ENCODE measurements around the gene EIF1. TPM values are rescaled to one million over a fixed set of nuclear protein-coding genes. Genes with fewer than 3 reads are reported as not detected.

The EIF1 gene
- total RNA-seq, 4 donors from 2014 or later, result 222 to 842 (median 375) TPM

- Histone ChIP-seq H3K9me3 (no peaks in the 10 kb centered on the region), H3K27me3 (no peaks in the 10 kb centered on the region), H3K36me3 (no peaks in the 10 kb centered on the region), H3K27ac (no peak overlapping the region), H3K4me1 (peaks cover 0 to 4% of the 10 kb centered on the region in 2 donors), H3K4me3 (no peak overlapping the region)
- ATAC-seq, result no peak
- intact Hi-C loops (cut with DNase I; ENCODE audit: low total_unique reads) (no loop called here), in situ Hi-C loops (cut with MboI; ENCODE audit: low sequenced_read_pairs in 4 of 4) (loop anchor here in 2 of 4 donors (25.0 kb wide), 2 partner anchors 844 to 1044 kb away; partner anchors contain the start of gene KRT10 (in 1 of the 2))
- no peak for TF ChIP-seq CTCF (IDR thresholded peaks at IDR 0.05 in 4 of 5, conservative IDR thresholded peaks at IDR 0.05 in 1 of 5)
- no peak for DNase-seq
Measured at GRCh38 chr17:41656249-41657023, 32.2 kb upstream of the EIF1 start.

- no peaks in the 10 kb centered on the region for H3K27me3 ChIP-seq
- no peak overlapping the region for H3K4me3 ChIP-seq
- no peak for ATAC-seq
- in situ Hi-C loops (cut with MboI; ENCODE audit: low sequenced_read_pairs in 4 of 4) (loop anchor here in 2 of 4 donors (25.0 kb wide), 2 partner anchors 845 to 1045 kb away; partner anchors contain the start of gene KRT10 (in 1 of the 2)), intact Hi-C loops (cut with DNase I; ENCODE audit: low total_unique reads) (no loop called here)
- no peaks in the 10 kb centered on the region for H3K36me3 ChIP-seq
- H3K27ac ChIP-seq, result no peak overlapping the region
- no peaks in the 10 kb centered on the region for H3K4me1 ChIP-seq
- TF ChIP-seq POLR2A (IDR thresholded peaks at IDR 0.05) (no peak), CTCF (IDR thresholded peaks at IDR 0.05 in 4 of 5, conservative IDR thresholded peaks at IDR 0.05 in 1 of 5) (no peak)
- H3K9me3 ChIP-seq, result no peaks in the 10 kb centered on the region
- no peak for DNase-seq
Measured at GRCh38 chr17:41657176-41657754, 31.4 kb upstream of the EIF1 start.

- Histone ChIP-seq H3K4me1 (no peaks in the 10 kb centered on the region), H3K27me3 (no peaks in the 10 kb centered on the region), H3K4me3 (no peak overlapping the region), H3K27ac (no peak overlapping the region), H3K36me3 (no peaks in the 10 kb centered on the region), H3K9me3 (no peaks in the 10 kb centered on the region)
- intact Hi-C loops (cut with DNase I; ENCODE audit: low total_unique reads) (no loop called here), in situ Hi-C loops (cut with MboI; ENCODE audit: low sequenced_read_pairs in 4 of 4) (loop anchor here in 2 of 4 donors (25.0 kb wide), 2 partner anchors 846 to 1046 kb away; partner anchors contain the start of gene KRT10 (in 1 of the 2))
- ATAC-seq (no peak), DNase-seq (no peak)
- TF ChIP-seq POLR2A (IDR thresholded peaks at IDR 0.05) (no peak), CTCF (IDR thresholded peaks at IDR 0.05 in 4 of 5, conservative IDR thresholded peaks at IDR 0.05 in 1 of 5) (no peak)
Measured at GRCh38 chr17:41657936-41658335, 30.7 kb upstream of the EIF1 start.

- H3K27me3 ChIP-seq, result no peaks in the 10 kb centered on the region
- H3K9me3 ChIP-seq, result no peaks in the 10 kb centered on the region
- ATAC-seq, result no peak
- no peak overlapping the region for H3K27ac ChIP-seq
- TF ChIP-seq POLR2A (IDR thresholded peaks at IDR 0.05), result no peak
- TF ChIP-seq CTCF (IDR thresholded peaks at IDR 0.05 in 4 of 5, conservative IDR thresholded peaks at IDR 0.05 in 1 of 5), result no peak
- H3K36me3 ChIP-seq, result no peaks in the 10 kb centered on the region
- no peak for DNase-seq
- H3K4me1 ChIP-seq, result no peaks in the 10 kb centered on the region
- H3K4me3 ChIP-seq, result no peak overlapping the region
- in situ Hi-C loops (cut with MboI; ENCODE audit: low sequenced_read_pairs in 4 of 4), result loop anchor here in 2 of 4 donors (25.0 kb wide), 2 partner anchors 847 to 1047 kb away; partner anchors contain the start of gene KRT10 (in 1 of the 2)
- intact Hi-C loops (cut with DNase I; ENCODE audit: low total_unique reads), result no loop called here
Measured at GRCh38 chr17:41658846-41659245, 29.8 kb upstream of the EIF1 start.

All from gastrocnemius medialis (tissue), 4 donors.